Measurements from ENCODE around the gene LAIR1. TPM values are rescaled to one million over a fixed set of nuclear protein-coding genes. Genes with fewer than 3 reads are reported as not detected.

The LAIR1 gene
- total RNA-seq, 1 experiment from 2014 or later: not detected

DNA sequence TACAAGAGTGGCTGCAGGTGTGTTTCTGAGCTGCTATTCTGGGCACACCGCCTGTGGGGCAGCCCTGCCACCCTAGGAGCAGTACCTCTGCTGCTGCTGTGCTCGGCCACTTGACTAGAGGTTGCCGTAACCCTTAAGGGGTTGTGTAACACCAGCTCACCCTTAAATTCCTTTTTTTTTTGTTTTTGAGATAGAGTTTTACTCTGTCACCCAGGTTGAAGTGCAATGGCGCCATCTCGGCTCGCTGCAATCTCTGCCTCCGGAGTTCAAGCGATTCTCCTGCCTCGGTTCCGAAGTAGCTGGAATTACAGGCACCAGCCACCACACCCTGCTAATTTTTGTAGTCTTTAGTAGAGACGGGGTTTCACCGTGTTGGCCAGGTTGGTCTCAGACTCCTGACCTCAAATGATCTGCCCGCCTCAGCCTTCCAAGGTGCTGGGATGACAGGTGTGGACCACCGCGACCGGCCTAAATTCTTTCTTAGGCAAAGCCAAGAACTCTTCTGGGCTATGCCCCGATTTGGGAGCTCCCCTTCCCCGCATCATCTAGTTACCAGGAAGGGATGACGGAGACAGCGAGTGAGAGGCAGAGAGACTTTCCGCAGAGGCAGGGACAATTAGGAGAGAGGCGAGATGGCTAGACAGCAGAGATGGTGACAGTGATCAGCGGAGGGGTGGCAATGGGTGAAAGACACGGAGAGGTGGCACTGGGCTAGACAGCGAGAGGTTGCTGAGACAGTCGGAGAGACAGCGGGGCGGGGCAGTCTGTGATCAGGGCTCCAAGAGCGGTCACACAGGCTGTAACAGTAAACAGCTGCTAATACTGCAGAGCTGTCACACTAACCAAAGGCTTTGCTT, 47.4 kb downstream of the LAIR1 start:
- DNase-seq (ENCODE audit: low spot score): no peak

DNA sequence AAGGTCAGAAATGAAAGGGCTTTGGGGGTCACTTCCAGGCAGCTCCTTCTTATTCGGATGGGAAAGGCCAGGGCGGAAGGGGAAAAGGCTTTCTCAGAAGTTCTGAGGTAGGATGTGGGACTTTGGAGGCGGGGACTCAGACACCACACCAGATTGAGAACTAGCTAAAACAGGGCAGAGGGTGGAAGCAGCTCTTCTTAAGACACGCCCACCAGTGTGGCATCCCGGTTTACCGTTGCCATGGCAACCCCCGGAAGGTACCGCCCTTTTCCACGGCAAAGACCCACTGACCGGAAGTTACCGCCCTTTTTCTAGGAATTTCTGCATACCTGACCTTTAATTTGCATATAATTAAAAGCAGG, 48.0 kb downstream of the LAIR1 start:
- DNase-seq (ENCODE audit: low spot score): peak; percentile 19

DNA sequence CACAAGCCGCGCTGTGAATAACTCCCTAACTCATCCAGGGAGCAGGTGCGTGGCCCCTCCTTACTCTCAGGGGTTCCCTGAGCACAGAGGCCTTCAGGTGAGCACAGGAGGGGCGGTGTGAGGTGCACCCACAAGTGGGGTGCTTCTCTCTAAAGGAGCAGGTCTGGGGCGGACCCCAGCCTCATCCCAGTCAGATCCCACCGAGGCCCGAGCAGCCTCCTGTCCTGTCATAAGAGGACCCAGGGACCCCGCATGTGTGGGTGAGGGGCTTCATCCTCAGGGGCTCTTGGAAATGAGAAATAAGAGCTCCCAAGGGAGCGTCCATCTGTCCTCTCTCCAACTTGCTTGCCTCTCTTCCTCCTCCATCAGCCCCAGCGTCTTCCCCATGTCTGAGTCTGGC, 48.8 kb downstream of the LAIR1 start:
- DNase-seq (ENCODE audit: low spot score): no peak

DNA sequence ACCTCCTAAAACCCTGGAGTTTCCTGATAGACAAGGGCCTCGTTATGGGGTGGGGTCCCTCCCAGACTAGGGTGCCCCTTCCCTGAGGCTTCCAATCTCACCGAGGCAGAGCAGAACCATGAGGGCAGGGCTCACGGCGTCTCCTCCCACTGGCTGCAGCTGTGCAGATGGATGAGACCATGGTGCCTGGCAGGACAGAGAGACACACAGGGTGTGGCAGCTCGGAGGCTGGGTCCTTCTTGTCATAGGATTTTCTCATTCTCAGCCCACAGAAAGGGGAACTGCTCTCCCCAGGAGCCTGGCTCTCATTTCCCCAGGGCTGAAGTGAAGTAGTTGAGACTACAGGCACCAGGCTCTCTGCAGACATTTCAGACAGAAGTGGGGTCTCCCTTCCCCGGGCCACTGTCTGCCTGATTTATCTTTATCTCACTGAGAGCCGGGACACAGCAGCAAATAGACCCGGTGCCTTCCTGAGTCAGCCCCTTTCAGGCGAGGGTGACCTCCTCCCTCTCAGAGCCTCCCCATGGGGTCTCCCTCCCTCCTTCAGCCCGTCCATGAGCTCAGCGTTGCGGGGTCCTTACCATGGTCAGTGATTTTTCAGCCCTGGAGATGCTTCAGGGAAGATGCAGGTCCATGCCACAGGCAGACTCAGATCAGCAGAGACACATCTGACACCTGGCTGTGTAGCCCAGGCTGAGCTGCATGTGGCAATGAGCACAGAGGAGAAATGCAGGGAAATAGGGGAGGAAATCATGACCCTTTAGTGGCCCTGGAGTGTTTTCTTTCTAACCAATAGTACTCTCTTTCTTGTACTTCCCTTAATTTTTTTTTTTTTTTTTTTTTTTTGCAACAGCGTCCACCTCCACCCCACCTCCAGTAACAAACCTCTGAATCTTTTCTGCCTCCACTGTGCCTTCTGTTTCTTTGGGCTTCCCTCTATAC, 52.0 kb downstream of the LAIR1 start, which contains the start of gene LILRA5:
LILRA5 (minus strand) TSS at position 731 of the 942 bp plus-strand sequence; CDS start at position 584, 147 bp downstream.
- DNase-seq (ENCODE audit: low spot score): no peak

DNA sequence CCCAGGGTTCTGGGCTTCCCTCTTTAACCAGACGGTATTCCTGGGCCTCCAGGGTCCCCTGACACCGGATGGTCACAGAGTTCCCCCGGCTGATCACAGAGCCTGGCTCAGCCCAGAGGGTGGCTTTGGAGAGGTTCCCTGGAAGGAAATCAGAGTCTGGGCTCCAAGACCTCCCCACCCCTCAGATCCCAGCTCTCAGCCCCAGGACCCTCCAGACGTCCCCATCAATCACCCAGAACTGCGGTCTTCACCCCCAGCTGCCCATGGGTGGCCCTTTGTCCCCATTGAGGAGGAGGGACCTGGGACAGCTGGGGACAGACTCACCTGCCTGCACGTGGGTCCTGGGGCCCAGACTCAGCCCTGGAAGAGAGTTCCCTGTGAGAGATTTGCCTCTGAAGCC, 52.7 kb downstream of the LAIR1 start:
- DNase-seq (ENCODE audit: low spot score): no peak

DNA sequence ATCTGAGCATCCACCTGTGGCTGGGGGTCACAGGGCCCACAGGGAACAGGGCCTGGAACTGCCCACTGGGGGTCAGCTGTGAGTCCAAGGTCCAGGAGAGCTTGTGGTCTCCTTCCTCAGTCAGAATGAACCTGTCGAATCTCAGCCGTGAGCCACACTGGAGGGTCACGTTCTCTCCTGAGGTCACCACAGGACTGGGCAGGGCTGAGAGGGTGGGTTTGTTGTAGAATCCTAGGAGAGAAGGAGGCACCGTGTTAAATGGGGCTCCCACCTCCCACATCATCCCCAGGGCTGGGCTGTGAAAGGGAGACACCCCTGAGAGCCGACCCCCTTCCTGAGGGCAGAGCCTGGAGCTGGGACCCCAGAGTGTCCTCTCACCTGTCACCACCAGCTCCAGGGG, 53.2 kb downstream of the LAIR1 start:
- DNase-seq (ENCODE audit: low spot score): no peak

DNA sequence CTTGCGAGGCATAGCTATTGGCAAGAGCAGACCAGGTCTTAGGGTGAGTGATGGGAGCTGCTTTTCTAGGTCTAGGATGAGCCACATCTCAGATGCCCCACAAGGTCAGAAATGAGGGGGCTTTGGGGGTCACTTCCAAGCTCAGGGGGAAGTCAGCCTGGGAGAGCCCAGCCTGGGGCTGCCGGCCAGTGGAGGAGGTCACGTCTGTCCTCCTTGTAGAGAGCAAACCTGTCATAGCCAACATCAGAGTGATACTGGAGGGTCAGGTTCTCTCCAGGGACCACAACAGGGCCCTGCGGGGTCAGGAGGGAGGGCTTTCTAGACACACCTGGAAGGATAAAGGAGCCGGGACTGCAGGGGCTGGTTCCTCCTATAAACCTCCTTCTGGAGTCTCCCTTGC, 54.2 kb downstream of the LAIR1 start:
- no peak for DNase-seq (ENCODE audit: low spot score)

DNA sequence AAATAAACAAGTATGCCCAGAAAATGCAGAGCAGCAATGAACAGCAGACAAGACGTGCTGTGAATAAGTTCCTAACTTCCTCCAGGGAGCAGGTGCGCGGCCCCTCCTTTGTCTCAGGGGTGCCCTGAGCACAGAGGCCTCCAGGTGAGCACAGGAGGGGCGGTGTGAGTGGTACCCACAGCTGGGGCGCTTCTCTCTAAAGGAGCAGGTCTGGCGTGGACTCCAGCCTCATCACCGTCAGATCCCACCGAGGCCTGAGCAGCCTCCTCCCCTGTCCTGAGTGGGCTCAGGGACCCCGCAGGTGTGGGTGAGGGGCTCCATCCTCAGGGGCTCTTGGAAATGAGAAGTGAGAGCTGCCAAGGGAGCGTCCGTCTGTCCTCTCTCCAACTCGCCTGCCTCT, 54.9 kb downstream of the LAIR1 start:
- DNase-seq (ENCODE audit: low spot score): no peak

DNA sequence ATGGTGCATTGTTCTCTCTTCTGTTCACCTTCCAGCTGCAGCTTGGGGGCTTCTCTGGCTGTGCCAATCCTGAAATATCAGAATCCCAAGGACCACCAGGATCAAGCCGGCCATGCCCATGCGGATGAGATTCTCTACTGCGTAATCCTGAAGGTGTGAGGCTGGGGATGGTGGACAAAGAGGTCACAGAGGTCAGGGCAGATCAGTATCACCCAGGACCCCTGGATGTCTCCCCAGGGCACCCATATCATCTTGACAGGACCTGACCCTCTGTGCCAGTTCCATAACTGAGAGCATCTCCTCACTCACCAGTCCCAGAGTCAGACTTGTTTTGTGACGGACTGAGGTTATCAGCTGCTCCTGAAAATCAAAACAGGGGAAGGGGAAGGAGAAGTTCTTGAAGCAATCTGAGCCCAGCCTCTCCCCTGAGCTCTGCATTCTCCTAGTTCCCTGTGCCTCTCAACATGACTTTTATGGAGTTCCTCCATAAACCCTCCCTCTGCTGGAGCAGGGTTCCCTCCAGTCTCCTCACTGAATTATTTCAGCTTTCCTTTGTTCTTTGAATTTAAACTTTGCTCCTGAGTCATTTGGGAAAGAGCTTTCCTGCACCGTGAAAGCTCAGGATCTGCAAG, 57.2 kb downstream of the LAIR1 start:
- no peak for DNase-seq (ENCODE audit: low spot score)

DNA sequence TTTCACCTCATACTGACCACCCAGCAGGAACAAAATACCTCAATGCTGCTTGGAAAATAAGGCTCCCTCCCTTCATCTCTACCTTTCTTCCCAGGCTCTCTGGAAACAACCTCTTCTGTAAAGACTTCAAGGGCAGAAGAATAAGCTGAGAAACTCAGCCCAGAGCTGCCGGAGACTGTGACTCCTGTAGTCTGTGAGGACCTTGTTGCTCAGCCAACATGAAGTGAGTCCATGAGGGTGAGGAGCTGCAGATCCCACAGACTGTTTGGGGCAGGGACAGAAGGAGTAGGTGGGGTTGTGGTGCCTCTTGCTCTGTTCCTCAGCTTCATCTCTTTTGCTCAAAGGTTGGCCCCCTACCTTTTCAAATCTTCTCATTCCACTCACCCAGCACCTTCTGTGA, 59.6 kb downstream of the LAIR1 start:
- no peak for DNase-seq (ENCODE audit: low spot score)

DNA sequence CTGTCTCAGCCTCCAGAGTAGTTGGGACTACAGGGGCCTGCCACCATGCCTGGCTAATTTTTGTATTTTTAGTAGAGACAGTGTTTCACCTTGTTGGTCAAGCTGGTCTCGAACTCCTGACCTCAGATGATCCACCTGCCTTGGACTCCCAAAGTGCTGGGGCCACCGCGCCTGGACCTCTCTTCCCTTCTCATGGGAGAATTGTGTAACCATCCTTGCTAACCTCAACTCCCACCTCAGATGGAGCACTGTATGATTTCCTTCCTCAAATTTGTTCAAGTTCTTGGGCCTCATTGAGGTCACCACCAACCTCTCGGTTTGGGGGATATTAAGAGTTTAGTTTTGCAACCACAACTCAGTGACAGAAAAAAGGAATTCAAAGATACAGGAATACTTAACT, 62.5 kb downstream of the LAIR1 start:
- DNase-seq (ENCODE audit: low spot score): no peak

Other genes with a start within 250 kb of the LAIR1 start
- gene TFPT, start 249.3 kb downstream of the LAIR1 start, total RNA-seq (2014; rRNA removed; shearing (Covaris generic)): 10.7 and 20.0 TPM in 2 replicates
- 157 and 165 TPM in 2 replicates for gene PRPF31, start 249.2 kb downstream of the LAIR1 start, total RNA-seq (2014; rRNA removed; shearing (Covaris generic))
- gene CNOT3, start 227.2 kb downstream of the LAIR1 start, total RNA-seq (2014; rRNA removed; shearing (Covaris generic)): 38.9 and 40.0 TPM in 2 replicates
- gene LENG1, start 205.2 kb downstream of the LAIR1 start, total RNA-seq (2014; rRNA removed; shearing (Covaris generic)): 12.9 and 14.9 TPM in 2 replicates
- 22.5 and 45.3 TPM in 2 replicates for gene TMC4, start 191.8 kb downstream of the LAIR1 start, total RNA-seq (2014; rRNA removed; shearing (Covaris generic))
- gene MBOAT7, start 175.4 kb downstream of the LAIR1 start, total RNA-seq (2014; rRNA removed; shearing (Covaris generic)): 266 and 285 TPM in 2 replicates
- gene TSEN34, start 173.6 kb downstream of the LAIR1 start, total RNA-seq (2014; rRNA removed; shearing (Covaris generic)): 234 and 255 TPM in 2 replicates
- gene RPS9, start 164.1 kb downstream of the LAIR1 start, total RNA-seq (2014; rRNA removed; shearing (Covaris generic)): 4,595 and 4,707 TPM in 2 replicates
- not detected in 2 replicates for gene LILRB3, start 141.9 kb downstream of the LAIR1 start, total RNA-seq (2014; rRNA removed; shearing (Covaris generic))
- gene LILRA6, start 122.1 kb downstream of the LAIR1 start, total RNA-seq (2014; rRNA removed; shearing (Covaris generic)): not detected in 2 replicates
- gene LILRB5, start 107.7 kb downstream of the LAIR1 start, total RNA-seq (2014; rRNA removed; shearing (Covaris generic)): 0.08 TPM in 1 of 2 replicates, not detected in the other
- gene LILRB2, start 83.8 kb downstream of the LAIR1 start, total RNA-seq (2014; rRNA removed; shearing (Covaris generic)): not detected in 2 replicates
- not detected in 2 replicates for gene LILRA5, start 51.8 kb downstream of the LAIR1 start, total RNA-seq (2014; rRNA removed; shearing (Covaris generic))
- not detected in 2 replicates for gene LILRA4, start 25.8 kb downstream of the LAIR1 start, total RNA-seq (2014; rRNA removed; shearing (Covaris generic))
- not detected in 2 replicates for gene TTYH1, start 50.5 kb upstream of the LAIR1 start, total RNA-seq (2014; rRNA removed; shearing (Covaris generic))
- gene LENG8, start 84.3 kb upstream of the LAIR1 start, total RNA-seq (2014; rRNA removed; shearing (Covaris generic)): 153 TPM in 2 replicates
- gene LENG9, start 98.8 kb upstream of the LAIR1 start, total RNA-seq (2014; rRNA removed; shearing (Covaris generic)): 40.2 and 46.4 TPM in 2 replicates
- 59.0 and 72.4 TPM in 2 replicates for gene CDC42EP5, start 108.4 kb upstream of the LAIR1 start, total RNA-seq (2014; rRNA removed; shearing (Covaris generic))
- gene LAIR2, start 137.9 kb upstream of the LAIR1 start, total RNA-seq (2014; rRNA removed; shearing (Covaris generic)): not detected in 2 replicates
- gene LILRA2, start 208.9 kb upstream of the LAIR1 start, total RNA-seq (2014; rRNA removed; shearing (Covaris generic)): not detected in 2 replicates
- gene LILRA1, start 228.7 kb upstream of the LAIR1 start, total RNA-seq (2014; rRNA removed; shearing (Covaris generic)): not detected in 2 replicates